Measurements from ENCODE around the gene PSMD5.
"Not testable (repeated sequence)": the region's sequence is repeated elsewhere in the genome, so short reads cannot be mapped to it uniquely, and the experiment has no call there.

PSMD5 gene

GRCh38 chr9:120854596-120855327 lies 12.0 kb upstream of the PSMD5 start:
- DNase-seq: no peak

GRCh38 chr9:120853198-120853597 lies 10.5 kb upstream of the PSMD5 start:
- no peak for DNase-seq

- no peak for DNase-seq
Observed at GRCh38 chr9:120852240-120853010, 9.7 kb upstream of the PSMD5 start.

DNA sequence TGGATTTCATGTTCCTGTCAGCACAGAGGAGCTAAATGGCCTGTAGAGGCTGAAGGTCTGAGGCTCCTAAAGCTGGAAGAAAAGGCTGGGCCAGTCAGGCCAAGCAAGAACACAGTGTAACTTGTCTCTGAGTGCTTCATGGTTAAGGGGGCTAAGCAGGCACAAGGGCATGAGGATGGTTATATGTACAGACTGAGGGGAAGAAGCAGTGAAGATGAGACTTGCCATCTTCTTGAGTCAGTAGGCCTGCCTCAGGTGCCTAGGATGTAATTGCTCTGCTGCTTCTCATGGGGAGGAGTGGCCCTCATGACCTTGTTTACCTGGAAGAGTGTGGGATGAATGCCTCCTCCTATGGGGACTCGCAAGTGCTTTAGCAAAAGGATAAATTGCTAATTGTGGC lies 8.7 kb upstream of the PSMD5 start:
- no peak for DNase-seq

DNA sequence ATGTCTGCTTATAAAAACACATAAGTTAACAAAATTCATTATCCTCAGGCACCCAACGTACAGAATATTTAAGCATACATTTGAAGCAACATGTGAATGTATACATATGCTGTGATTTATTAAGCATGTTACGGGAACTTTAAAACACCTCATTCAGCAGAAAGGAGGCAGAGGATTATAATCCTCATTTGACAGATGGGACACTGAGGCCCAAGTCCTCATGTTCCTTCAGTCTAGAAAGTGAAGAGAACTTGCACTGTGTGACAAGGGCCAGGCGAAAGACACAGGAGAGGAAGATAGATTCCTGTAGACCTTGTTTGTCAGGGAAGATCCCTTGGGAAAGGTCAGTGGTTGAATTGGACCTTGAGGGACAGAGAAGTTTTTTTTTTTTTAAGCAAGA lies 7.6 kb upstream of the PSMD5 start:
- no peak for DNase-seq

GRCh38 chr9:120846906-120847305 lies 4.2 kb upstream of the PSMD5 start:
- no peak for DNase-seq

- no peak for DNase-seq
Observed at GRCh38 chr9:120846251-120846889, 3.6 kb upstream of the PSMD5 start.

DNA sequence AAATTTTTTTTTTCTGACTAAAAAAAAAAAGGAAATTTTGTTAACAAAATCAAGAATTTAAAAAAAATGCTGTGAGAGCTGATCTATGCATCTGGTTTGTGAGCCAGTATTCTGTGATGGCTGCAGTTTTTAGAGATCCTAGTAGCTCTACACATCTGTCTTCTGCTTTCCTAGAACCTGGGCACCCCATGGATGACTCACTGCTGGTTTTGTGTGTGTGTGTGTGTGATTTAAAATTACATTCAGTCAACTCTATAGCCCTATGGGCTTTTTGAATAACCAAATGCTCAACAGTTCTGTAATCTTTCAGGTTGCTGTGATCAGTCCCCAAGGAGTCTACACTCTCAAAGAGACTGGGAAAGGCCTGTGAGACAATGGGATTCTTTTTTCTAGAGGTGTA lies 2.5 kb upstream of the PSMD5 start:
- DNase-seq: peak in 2 of 3 donors; percentile 33 to 45

DNA sequence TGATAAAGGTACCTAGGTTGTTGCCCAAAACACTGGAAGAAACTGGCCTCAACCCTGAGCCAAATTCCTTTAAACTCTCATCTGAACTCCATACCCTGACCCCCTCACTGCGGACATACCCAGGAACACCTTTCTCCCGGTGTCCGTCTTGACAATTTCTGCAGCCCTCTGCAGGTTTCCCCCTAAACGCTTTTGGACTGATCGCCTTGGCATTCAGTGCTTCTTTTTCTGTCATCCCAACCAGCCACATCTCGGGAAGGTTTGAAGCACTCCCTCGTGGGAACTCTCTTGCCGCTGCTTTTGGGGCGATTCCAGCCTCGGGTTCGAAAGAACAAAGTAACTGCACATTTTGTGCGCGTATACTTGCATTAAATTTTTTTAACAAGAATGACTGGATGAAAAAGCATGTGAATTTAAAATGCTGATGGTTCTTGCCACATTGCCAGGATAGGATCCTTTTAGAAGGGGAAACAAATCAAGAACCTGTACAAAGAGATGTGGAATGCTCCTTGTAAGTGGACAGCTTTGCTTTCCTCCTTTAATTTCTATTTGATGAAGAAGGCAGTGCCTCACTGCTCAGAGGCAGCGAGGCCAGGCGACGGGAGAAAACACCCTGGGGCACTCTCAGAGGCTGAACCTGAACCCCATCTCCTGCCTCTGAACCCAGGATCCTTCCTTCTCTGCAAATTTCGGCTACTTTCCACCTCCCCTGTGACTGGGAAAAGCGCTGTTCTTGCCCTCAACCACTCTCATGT lies 615 bp downstream of the PSMD5 start:
- peak in 1 of 3 donors; percentile 21 for DNase-seq

DNA sequence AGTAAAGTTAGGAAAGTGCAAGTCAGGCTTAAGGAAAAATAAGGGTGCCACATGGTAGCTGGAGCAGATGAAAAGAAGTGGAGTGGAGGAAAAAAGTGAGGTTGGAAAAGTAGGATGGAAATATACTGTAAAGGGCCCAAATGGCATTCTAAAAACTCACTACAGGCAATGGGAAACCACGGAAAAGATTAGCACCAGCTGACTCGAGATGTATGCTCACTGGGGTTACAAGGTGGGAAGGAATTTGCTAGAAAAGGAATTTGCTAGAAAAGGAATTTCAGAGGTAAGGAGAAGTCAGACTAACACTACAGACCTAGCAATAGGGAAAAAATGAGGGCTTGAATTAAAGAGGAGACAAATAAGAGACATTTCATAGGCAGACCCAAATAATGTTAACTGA lies 3.6 kb downstream of the PSMD5 start:
- no peak for DNase-seq

DNA sequence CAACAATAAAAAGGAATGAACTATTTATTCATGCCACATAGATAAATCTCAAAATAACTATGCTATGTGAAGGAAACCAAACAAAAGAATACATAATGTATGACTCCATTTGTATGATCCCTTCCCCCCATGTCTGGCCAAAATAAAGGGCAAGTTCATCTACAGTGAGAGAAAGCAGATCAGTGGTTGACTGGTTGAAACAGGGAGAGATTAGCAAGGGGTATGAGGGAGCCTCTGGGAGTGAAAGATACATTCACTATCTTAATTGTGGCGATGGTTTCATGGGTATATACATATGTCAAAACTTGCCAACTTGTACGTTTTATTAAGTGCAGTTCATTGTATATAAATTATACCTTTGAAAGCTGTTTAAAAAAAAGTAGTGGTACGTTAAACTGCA lies 4.8 kb downstream of the PSMD5 start:
- no peak for DNase-seq

DNA sequence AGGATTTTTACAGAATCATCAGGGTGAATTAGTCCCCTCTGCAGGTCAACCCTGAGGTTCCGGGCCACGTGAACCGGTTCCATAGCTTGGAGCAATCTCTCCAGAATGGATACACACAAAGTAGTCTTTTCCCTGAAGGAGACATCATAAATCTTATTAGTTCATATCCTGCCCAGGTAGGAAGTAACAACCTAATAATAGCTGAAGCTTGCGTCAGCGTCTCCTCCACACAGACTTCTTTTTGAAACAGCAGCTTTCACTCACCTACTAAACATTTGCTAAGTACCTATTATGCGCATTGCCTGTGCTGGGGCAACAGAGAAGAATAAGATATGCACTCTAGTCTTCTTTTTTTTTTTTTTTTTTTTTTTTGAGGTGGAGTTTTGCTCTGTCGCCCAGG lies 9.4 kb downstream of the PSMD5 start:
- DNase-seq: no peak

GRCh38 chr9:120832807-120833206 lies 9.9 kb downstream of the PSMD5 start:
- DNase-seq: no peak

DNA sequence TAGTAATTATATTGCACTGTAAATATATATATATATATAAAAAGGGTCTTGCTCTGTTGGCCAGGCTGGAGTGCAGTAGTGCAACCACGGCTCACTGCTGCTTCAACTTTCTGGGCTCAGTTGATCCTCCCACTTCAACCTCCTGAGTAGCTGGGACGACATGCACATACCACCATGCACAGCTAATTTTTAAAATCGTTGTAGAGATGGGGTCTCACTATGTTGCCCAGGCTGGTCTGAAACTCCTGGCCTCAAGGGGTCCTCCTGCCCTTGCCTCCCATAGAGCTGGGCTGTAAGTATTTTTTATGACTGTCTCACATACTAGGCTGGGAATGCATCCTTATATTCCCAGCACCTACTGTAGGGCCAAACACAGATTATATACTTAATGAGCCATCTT lies 11.9 kb downstream of the PSMD5 start:
- no peak for DNase-seq

GRCh38 chr9:120830151-120830550 lies 12.6 kb downstream of the PSMD5 start:
- no peak for DNase-seq

- no peak for DNase-seq
Observed at GRCh38 chr9:120829650-120830049, 13.1 kb downstream of the PSMD5 start.

DNA sequence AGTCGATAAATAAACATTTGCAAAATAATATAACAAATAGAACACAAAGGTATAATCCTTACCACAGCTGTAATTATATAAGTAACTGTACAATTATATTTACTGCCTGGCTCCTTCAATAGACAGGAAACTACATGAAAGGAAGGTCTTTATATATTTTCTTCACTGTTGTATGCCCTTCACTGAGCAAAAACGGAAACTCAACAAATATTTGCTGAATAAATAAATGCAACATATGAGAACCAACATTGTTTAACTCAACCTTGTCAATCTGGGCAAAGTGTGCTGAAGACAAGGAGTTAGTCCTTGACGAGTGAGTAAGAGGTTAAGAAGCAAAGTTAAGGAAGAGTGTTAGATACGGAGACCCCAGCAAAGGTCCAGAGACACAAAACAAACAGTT lies 22.6 kb downstream of the PSMD5 start:
- DNase-seq: no peak

DNA sequence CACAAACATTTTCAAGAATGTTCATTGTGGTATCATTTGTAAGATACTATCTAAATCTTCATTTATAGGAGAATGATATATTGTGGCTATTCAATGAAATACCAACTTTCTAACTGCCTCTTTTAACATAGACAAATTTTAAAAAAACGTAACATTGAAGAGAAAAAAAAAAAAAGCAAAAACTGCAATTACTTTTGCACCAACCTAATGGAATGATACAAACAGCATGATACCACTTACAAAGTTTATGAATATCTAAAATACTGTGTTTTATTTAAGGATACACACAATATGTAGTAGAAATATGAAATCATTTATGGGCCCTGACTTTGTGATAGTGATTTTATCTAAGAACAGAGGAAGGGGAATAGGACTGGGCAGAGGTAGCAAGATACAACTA lies 24.1 kb downstream of the PSMD5 start:
- DNase-seq: no peak

DNA sequence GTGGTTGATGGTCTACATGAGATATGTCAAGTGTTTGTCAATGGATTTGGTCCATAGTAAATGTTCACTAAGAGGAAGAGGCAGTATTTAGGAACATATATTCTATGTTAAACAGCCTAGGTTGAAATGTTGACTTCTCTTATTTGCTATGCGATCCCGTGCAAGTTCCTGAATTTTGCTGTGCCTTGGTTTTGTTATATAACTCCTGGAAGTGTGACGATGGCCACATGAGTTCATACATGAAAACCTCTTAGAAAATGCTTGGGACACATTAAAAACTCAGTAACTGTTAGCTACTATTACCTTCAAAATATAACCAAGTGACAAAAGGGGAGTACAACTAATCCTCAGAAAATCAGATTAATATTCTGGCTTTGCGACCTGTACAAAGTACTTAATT lies 27.6 kb downstream of the PSMD5 start:
- no peak for DNase-seq

DNA sequence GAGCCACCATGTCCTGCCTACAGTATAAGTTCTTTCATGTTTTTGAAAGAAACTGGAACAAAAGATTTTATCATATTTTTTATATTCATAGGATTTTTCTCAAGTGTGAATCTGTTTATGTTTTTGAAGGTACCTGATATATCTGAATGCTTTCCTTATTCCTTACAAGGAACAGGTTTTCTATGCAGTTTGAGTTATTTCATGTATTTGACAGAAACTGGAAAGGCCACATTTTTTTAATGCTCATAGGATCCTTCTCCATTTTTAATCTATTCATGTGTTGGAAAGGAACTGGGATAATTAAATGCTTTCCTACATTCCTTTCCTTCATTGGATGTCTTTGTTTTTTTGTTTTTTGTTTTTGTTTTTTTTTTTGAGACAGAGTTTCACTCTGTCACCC lies 33.8 kb downstream of the PSMD5 start:
- no peak for DNase-seq

DNA sequence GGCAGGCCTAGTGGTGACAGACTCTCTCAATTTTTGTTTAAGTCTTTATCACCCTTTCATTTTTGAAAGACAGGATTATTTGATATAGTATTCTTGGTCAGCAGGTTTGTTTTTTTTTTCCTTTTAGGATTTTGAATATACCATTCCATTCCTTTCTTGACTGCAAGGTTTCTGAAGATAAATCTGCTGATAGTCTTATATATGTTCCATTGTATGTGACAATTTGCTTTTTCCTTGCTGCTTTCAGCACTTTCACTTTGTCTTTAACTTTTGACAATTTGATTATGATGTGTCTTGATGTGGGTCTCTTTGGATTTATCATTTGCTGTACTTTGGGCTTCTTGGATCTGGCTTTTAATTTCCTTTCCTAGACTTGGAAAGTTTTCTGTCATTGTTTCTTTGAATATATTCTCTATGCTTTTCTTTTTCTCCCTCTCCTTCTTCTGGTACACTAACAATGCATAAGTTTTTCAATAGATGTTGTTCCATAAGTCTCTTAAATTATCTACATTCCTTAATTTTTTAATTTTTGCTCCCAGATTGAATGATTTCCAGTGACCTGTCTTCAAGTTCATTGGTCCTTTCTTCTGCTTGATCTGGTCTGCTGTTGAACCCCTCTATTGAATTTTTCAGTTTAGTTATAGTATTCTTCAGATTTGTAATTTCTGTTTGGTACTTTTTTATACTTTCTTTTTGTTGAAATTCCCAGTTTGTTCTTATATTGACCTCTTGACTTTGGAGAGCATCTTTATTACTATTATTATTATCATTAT lies 34.9 kb downstream of the PSMD5 start:
- DNase-seq: no peak

DNA sequence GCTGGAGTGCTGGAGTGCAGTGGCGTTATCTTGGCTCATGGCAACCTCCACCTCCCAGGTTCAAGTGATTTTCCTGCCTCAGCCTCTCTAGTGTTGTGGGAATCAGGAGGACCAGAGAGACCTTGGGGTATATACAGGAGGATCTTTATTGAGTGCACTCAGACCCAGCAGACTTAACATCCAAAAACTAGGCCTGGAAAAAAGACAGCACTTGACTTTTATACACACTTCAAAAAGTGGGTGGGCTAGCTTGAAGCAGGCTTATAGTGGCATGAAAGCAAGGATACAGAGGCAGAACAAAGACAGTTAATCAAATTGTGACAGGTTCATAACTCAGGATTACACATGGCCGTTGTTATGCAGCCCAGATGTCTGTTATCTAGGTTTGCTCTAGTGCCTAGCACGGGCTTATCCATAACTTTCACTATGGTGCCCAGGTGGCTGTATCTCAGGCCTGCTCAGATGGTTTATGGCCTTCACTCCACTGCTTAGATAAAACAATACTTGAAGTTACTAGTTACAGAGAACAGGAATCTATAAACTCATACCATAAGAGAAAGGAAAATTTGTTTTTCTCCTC lies 37.8 kb downstream of the PSMD5 start:
- DNase-seq: not testable (repeated sequence)

Measured in suppressor macrophage treated with lipopolysaccharide for 1 hour (primary cell).